ENCODE results near the gene KCNJ12.
"Not testable (repeated sequence)": the region's sequence is repeated elsewhere in the genome, so short reads cannot be mapped to it uniquely, and the experiment has no call there.

The KCNJ12 gene

GRCh38 chr17:21408224-21408623, 32.1 kb downstream of the KCNJ12 start:
- DNase-seq (ENCODE audit: low read depth in 2 of 2), result not testable (repeated sequence)

- not testable (repeated sequence) for DNase-seq (ENCODE audit: low read depth in 2 of 2)
These were observed 32.7 kb downstream of the KCNJ12 start for GRCh38 chr17:21408766-21409300.

GRCh38 chr17:21409388-21409787, 33.2 kb downstream of the KCNJ12 start:
- DNase-seq (ENCODE audit: low read depth in 2 of 2), result not testable (repeated sequence)

- not testable (repeated sequence) for DNase-seq (ENCODE audit: low read depth in 2 of 2)
These were observed 33.8 kb downstream of the KCNJ12 start for GRCh38 chr17:21409971-21410370.

GRCh38 chr17:21410371-21410770, 34.2 kb downstream of the KCNJ12 start:
- not testable (repeated sequence) for DNase-seq (ENCODE audit: low read depth in 2 of 2)

GRCh38 chr17:21410906-21411678, 34.9 kb downstream of the KCNJ12 start:
- DNase-seq (ENCODE audit: low read depth in 2 of 2), result not testable (repeated sequence)

GRCh38 chr17:21411679-21412205, 35.6 kb downstream of the KCNJ12 start:
- DNase-seq (ENCODE audit: low read depth in 2 of 2), result not testable (repeated sequence)

- not testable (repeated sequence) for DNase-seq (ENCODE audit: low read depth in 2 of 2)
These were observed 36.1 kb downstream of the KCNJ12 start for GRCh38 chr17:21412207-21412681.

GRCh38 chr17:21413570-21414279, 37.6 kb downstream of the KCNJ12 start:
- DNase-seq (ENCODE audit: low read depth in 2 of 2), result not testable (repeated sequence)

- DNase-seq (ENCODE audit: low read depth in 2 of 2), result not testable (repeated sequence)
These were observed 38.5 kb downstream of the KCNJ12 start for GRCh38 chr17:21414616-21415015.

- not testable (repeated sequence) for DNase-seq (ENCODE audit: low read depth in 2 of 2)
These were observed 39.2 kb downstream of the KCNJ12 start for GRCh38 chr17:21415166-21415990.

- DNase-seq (ENCODE audit: low read depth in 2 of 2), result not testable (repeated sequence)
These were observed 40.4 kb downstream of the KCNJ12 start for GRCh38 chr17:21416471-21416981.

GRCh38 chr17:21417349-21417748, 41.2 kb downstream of the KCNJ12 start:
- DNase-seq (ENCODE audit: low read depth in 2 of 2), result not testable (repeated sequence)

GRCh38 chr17:21417921-21418320, 41.8 kb downstream of the KCNJ12 start:
- no peak for DNase-seq (ENCODE audit: low read depth in 2 of 2)

GRCh38 chr17:21418446-21419298, 42.5 kb downstream of the KCNJ12 start:
- no peak for DNase-seq (ENCODE audit: low read depth in 2 of 2)

- DNase-seq (ENCODE audit: low read depth in 2 of 2), result peak in 1 of 2 donors; percentile 32
These were observed 43.4 kb downstream of the KCNJ12 start for GRCh38 chr17:21419299-21420239.

- not testable (repeated sequence) for DNase-seq (ENCODE audit: low read depth in 2 of 2)
These were observed 44.4 kb downstream of the KCNJ12 start for GRCh38 chr17:21420503-21421090.

Data from stimulated activated CD8-positive, alpha-beta memory T cell treated with anti-CD3 and anti-CD28 coated beads, Interleukin-7, amount 100 ng/mL, for 4 hours (primary cell).